Stimulated activated CD4-positive, alpha-beta T cell treated with anti-CD3 and anti-CD28 coated beads, Interleukin-2, amount 100 ng/mL, for 48 hours (primary cell): ENCODE data around the gene SPON2.
A peak's percentile ranks its signal among the peaks of the same experiment; 100 is the strongest.

ENCODE experiments used
- DNase-seq, 2 donors: peaks; one replicate each; pipeline ENCODE4 v3.0.0-alpha.2; 2020

The SPON2 gene

GRCh38 chr4:1170156-1170975 lies 2.0 kb downstream of the SPON2 start:
- no peak for DNase-seq

DNA sequence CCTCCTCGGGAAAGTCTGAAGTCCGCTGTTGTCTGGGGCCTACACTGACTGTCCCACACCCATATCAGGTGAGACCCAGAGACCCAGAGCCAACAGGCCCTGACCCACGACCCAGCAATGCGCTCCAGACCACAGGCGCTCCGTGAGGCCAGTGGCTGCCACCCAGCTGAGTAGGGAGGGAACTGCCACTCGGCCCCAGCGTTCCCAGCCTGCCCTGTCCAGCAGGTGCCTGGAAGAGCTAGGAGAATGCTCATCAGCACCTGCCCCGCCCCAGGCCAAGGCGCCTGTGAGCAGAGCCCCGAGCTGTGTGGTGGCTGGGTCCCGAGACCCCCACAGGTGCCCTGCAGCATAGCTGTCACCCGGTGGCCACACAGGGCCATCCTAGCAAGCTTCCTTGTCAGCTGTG lies 2.7 kb downstream of the SPON2 start:
- no peak for DNase-seq

DNA sequence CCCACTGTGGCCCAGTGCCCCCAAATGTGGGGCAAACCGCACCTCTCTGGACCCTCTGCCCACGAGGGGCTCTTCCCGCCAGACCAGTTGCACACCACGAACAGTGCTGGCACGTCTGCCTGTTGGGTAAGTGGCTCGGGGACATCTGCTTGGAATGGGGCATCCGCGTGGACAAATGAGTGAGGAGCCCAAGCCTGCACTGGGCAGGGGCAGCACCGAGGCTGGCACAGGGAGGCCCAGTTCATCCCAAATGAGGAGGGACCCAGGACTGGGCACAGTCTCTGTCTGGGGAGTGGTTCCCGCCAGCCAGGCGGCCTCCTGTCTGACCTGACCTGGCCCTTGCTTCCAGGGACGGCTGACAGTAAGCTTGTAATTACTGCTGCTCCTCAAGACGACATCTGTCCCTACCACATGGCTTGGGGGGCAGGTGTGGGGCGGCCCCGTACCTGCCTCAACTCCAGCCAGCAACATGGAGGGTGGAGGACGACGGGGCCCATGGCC lies 3.2 kb downstream of the SPON2 start:
- no peak for DNase-seq

DNA sequence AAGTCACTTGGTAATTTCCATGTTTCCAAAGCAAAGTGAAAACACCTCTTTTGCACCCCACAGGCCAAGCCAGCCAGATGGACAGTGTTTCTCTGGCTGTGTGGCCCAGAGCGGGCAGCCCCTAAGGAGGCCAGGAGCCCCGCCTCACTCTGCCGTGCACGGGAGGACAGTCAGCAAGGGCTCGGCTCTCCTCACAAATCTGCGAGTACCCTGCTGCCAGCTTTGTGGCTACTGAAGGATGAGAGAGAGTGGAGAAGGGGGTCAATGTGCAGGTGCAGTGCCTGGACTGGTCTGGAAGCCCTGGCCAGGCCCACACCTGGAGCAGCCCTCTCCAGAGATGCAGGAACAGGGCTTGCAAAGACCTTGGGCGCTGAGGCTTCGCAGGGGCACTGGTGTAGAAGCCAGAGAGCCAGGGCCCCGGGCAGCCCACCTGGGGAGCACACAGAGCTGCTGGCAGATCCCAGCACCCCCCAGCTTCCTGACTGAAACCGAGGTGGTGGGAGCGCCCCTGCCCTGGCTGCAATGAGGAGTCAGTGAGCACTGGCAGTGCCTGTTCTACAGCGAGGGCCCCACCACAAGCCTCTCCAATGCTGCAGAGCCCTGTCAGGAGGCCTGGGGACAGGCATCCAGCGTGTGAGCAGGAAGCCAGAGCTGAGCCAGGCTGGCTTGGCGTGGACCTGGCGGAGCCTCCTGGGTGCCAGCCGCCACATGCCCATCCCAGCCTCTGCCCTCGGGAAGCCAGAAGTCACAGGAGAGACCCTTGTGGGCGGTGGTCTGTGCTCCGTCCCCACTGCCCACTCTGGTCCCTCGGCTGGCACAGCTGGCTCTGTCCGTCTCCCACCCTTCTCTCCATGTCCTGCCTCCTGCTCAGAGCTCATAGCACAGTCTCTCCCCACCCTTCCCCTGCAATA lies 3.9 kb downstream of the SPON2 start:
- no peak for DNase-seq

DNA sequence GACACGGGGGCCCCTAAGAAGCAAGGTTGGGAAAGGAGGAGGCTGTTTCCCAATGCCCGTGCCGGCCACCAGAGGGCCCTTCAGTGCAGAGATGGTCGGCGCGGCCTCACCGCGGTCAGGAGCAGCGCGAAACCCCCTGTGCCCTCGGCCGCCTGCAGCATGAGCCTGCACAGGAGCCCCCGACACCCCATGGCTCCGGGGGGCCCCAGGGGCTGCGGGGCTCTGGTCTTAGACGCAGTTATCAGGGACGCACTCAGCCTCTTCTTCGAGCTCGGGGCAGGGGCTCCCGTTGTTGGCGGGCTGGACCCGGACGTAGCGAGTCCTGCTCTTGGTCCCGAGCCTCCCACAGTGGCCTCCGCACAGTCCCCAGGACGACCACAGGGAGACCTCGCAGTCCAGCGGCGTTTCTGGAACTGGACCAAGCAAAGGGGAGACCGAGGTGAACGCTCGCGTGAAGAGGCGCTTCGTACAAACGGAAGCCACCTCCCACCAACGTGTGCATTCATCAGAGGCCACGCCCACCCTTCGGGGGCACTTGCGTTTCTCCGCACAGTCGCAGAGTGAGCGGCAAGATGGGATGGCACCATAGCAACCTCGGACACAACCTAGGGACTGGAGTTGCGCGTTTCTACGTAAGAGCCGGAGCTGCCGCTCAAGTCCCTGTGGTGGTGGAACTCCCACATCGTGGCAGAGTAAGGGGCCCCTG lies 5.0 kb downstream of the SPON2 start:
- peak; percentile 86 to 88 for DNase-seq

- no peak for DNase-seq
These were observed 5.7 kb downstream of the SPON2 start for GRCh38 chr4:1166509-1167243.

DNA sequence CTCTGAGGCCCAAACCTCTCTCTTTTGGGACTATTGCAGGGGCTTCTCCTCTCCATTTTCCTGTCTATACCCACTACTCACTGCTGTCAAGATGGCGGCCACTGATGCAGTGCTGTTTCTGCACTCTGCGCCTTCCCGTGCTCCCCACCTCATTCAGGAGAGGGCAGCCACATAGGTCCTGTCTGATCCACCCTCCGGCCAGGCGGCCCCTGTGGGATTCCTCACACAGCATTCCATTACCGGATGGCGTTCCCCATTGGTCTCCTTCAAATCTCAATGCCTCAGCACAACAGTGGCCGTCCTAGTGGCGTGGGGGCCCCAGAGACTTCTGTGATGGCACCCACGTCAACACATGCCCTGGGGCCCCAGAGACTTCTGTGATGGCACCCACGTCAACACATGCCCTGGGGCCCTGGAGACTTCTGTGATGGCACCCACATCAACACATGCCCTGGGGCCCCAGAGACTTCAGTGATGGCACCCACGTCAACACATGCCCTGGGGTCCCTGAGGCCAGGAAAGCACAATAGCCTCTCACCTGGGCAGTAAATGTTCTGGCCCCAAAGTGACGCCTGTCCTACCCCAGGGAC lies 7.3 kb downstream of the SPON2 start:
- no peak for DNase-seq

- no peak for DNase-seq
These were observed 7.9 kb downstream of the SPON2 start for GRCh38 chr4:1164444-1164843.

GRCh38 chr4:1164040-1164439 lies 8.3 kb downstream of the SPON2 start:
- DNase-seq: no peak

- DNase-seq: no peak
These were observed 12.0 kb downstream of the SPON2 start for GRCh38 chr4:1160351-1160750.

DNA sequence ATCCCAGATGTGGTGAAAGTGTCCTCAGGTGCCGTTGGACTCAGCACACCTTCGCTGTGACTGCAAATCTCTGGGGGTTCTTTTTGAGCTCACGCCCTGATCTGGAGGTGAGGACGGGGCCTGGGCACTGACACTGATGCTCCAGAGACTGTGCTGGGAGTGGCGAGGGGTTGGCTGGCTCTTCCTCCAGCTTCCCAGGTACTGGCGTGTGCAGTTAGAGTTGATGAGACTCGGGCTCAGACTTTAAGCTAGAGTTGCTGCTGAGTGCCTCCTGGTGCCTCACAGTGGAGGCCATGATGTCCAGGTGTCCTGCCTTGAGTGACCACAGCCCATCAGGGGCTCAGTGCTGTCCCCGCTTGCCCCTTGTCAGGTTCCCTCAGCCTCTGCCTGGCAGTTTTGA lies 16.3 kb downstream of the SPON2 start:
- no peak for DNase-seq

DNA sequence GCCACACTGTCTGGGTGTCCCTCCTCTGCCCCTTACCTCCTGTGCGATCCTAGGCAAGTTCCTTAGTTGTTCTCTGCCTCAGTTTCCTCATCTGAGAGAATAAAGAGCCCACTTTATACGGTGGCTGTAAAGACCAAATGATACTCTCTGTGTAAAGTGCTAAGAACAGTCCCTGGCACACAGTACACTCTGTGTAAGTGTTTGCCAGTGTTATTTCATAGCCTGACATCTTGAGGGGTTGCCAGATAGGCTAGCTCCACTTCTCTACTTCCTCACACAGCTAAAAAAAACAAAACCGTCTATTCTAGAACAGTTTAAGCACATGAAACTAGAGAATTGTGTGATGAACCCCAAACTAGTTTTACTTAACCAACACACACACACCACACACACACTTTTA lies 17.1 kb downstream of the SPON2 start:
- no peak for DNase-seq

DNA sequence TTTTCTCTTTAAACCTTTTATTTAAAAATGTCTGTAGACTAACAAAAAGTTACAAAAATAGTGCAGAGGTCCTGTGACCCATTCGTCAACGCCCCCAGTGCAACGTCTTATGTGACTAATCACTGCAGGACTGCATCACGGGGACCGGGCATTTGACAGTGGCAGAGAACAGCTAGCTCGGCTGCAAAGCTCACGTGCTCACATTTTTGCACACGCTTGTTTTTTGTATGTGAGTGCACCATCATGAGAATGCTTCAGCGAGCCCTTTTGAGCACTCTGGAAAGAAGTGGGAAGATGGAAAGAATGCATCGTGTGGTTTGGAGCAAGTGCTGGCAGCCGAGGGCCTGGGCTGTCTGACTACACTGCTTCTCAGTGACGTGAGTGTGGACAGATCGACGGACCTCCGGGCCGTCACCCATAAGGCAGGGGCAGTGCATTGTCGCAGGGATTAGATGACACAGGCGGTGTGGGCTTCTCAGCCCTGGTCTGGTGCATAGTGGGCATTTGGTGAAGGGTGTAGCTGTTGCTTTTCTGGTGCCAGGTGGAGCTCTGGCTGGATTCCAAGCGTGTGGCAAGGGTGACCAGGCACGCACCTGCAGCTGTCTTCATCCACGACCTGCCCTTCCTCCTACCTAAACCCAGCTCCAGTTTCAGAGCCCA lies 17.7 kb downstream of the SPON2 start:
- DNase-seq: no peak

GRCh38 chr4:1154126-1154522 lies 18.3 kb downstream of the SPON2 start:
- DNase-seq: no peak

- no peak for DNase-seq
These were observed 18.8 kb downstream of the SPON2 start for GRCh38 chr4:1153567-1154090.

DNA sequence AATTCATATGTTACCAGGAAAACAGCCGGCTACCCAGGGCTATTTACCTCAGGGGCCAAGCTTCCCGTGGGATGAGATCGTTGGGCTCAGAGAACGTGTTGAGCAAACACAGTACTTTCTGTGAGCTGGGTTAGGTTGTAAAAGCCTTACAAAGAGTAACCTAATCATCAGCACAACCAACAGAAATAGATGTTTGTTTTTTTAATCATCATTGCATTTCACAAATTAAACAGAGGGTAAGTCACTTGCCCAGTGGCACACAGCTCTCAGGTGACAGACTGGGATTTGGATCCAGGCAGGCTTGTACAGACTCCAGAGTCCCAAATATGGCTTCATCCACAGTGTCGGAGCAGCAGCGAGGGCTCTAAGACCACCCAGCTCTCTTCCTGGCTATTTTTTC lies 20.1 kb downstream of the SPON2 start:
- no peak for DNase-seq

GRCh38 chr4:1151541-1151940 lies 20.8 kb downstream of the SPON2 start:
- DNase-seq: no peak

DNA sequence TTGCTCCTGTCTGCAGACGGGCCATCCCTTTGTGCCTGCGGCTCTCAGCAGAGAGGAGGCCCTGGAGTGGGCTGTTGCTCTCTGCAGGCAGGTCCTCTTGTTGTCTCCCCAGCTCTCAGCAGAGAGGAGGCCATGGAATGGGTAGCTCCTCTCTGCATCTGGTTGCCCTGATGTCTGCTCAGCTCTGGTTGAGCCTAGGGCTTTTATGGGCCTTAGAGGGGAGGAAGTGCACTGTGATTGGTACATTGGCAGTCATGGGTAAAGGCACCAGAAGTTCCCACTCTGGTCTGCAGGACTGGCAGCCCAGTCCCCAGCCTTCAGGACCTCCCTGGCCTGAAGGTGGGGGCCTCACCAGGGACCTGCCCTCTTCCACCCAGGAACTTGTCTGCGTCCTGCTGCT lies 21.5 kb downstream of the SPON2 start:
- no peak for DNase-seq

DNA sequence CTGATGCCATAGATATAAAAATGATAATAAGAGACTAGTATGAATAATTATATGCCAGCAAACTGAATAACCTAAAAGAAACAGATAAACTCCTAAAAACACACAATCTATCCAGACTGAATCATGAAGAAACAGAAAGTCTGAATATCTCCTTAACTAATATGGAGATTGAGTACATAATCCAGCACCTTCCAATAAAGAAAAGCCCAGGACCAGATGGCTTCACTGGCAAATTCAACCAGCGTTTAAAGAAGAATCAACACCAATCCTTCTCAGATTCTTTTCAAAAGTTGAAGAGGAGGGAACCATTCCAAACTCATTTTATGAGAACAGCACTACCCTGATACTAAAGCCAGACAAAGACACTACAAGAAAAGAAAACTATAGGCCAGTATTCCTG lies 32.5 kb downstream of the SPON2 start:
- DNase-seq: no peak

GRCh38 chr4:1137850-1138249 lies 34.5 kb downstream of the SPON2 start:
- no peak for DNase-seq

DNA sequence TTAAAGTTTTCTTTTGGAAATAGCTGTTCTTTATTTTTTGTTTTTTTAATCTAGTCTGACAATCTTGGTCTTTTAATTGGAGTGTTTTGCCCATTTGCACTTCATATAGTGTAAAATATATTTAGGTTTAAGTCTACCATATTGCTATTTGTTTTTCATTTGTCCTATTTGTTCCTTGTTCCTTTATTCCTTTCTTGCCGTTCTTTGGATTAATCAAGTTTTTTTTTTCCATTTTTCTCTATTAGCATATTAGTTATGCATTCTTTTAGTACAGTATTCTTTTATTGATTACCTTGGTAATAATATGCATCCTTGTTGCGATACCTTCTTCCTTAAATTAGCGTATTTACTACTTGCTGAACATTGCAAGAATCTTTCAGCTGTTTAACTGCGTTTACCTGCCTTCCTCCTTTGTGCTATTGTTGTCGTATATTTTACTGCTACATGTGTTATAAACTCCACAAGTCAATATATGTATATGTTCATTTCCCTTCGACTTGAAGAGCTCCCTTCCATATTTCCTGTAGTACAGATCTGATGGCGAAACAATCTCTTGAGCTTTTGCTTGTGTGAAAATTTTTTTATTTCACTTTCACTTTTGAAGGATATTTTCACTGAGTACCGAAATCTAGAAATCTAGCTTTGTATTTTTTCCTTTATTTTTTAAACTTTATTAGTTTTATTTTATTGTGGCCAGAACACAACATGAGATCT lies 35.2 kb downstream of the SPON2 start:
- DNase-seq: no peak
